Tibial nerve (tissue), 4 donors: ENCODE measurements around the gene TUBB1.

Experiments
- EP300 ChIP-seq, 2 donors: sonication (generic); formaldehyde crosslinking; IDR thresholded peaks; one replicate each; pipeline ENCODE4 v1.6.1; 2017; ENCODE audit warnings: antibody characterized with exemption in 2 of 2, mild to moderate bottlenecking in 1 of 2
- POLR2A ChIP-seq, 2 donors: fragments of 450-650 bp; IDR thresholded peaks; one replicate each; pipeline ENCODE4 v1.6.1; 2017; ENCODE audit warnings: antibody characterized with exemption in 2 of 2, mild to moderate bottlenecking in 2 of 2, moderate library complexity in 2 of 2
- TF ChIP-seq, protein P1 (sequence below), 5 experiments: fragments of 200-600 bp in 3 of 5; fragments of 450-650 bp in 2 of 5; sonication (generic) in 3 of 5; IDR thresholded peaks; one replicate each; pipeline ENCODE4 v1.5.1; 2016 to 2019; ENCODE audit warnings: antibody characterized with exemption in 5 of 5, mild to moderate bottlenecking in 3 of 5, moderate library complexity in 2 of 5

GRCh38 chr20:58982406-58983114, 36.7 kb upstream of the TUBB1 start:
- TF ChIP-seq, protein P1, sequence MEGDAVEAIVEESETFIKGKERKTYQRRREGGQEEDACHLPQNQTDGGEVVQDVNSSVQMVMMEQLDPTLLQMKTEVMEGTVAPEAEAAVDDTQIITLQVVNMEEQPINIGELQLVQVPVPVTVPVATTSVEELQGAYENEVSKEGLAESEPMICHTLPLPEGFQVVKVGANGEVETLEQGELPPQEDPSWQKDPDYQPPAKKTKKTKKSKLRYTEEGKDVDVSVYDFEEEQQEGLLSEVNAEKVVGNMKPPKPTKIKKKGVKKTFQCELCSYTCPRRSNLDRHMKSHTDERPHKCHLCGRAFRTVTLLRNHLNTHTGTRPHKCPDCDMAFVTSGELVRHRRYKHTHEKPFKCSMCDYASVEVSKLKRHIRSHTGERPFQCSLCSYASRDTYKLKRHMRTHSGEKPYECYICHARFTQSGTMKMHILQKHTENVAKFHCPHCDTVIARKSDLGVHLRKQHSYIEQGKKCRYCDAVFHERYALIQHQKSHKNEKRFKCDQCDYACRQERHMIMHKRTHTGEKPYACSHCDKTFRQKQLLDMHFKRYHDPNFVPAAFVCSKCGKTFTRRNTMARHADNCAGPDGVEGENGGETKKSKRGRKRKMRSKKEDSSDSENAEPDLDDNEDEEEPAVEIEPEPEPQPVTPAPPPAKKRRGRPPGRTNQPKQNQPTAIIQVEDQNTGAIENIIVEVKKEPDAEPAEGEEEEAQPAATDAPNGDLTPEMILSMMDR (IDR thresholded peaks at IDR 0.05) = no peak
- TF ChIP-seq POLR2A (IDR thresholded peaks at IDR 0.05) = no peak
- TF ChIP-seq EP300 (IDR thresholded peaks at IDR 0.05) = no peak
